GM21723 (cell line): ENCODE data around the gene EFCAB14.
"Not testable (repeated sequence)": the region's sequence is repeated elsewhere in the genome, so short reads cannot be mapped to it uniquely, and the experiment has no call there.

Experiments used
- ATAC-seq: cut with Tn5 transposase; IDR thresholded peaks from one replicate; pipeline ENCODE4 v1.9.1; 2021; ENCODE audit warnings: mild to moderate bottlenecking, moderate library complexity; ENCODE audit not compliant: unreplicated experiment

The EFCAB14 gene

GRCh38 chr1:46718727-46719622 lies at the start of gene EFCAB14:
Gene EFCAB14, minus strand, starts transcription at chr1:46719114. Its CDS starts 1,027 bp downstream, at chr1:46718087.
- peak; percentile 96 for ATAC-seq

- no peak for ATAC-seq
Observed at GRCh38 chr1:46768445-46768844, 49.5 kb upstream of the EFCAB14 start.

- no peak for ATAC-seq
Observed at GRCh38 chr1:46767649-46768282, 48.9 kb upstream of the EFCAB14 start.

GRCh38 chr1:46764402-46764801 lies 45.5 kb upstream of the EFCAB14 start:
- ATAC-seq: no peak

- no peak for ATAC-seq
Observed at GRCh38 chr1:46761740-46762139, 42.8 kb upstream of the EFCAB14 start.

GRCh38 chr1:46760558-46761166 lies 41.7 kb upstream of the EFCAB14 start:
- ATAC-seq: no peak

GRCh38 chr1:46757956-46758528 lies 39.1 kb upstream of the EFCAB14 start:
- no peak for ATAC-seq

GRCh38 chr1:46757247-46757955 lies 38.5 kb upstream of the EFCAB14 start:
- ATAC-seq: no peak

- ATAC-seq: no peak
Observed at GRCh38 chr1:46755121-46755520, 36.2 kb upstream of the EFCAB14 start.

- not testable (repeated sequence) for ATAC-seq
Observed at GRCh38 chr1:46754707-46755106, 35.8 kb upstream of the EFCAB14 start.

- ATAC-seq: no peak
Observed at GRCh38 chr1:46753985-46754384, 35.1 kb upstream of the EFCAB14 start.

GRCh38 chr1:46749921-46750404 lies 31.0 kb upstream of the EFCAB14 start:
- ATAC-seq: no peak

GRCh38 chr1:46749404-46749803 lies 30.5 kb upstream of the EFCAB14 start:
- no peak for ATAC-seq

GRCh38 chr1:46747683-46748288 lies 28.9 kb upstream of the EFCAB14 start:
- ATAC-seq: no peak

GRCh38 chr1:46742069-46742468 lies 23.2 kb upstream of the EFCAB14 start:
- ATAC-seq: no peak

- no peak for ATAC-seq
Observed at GRCh38 chr1:46735708-46736324, 16.9 kb upstream of the EFCAB14 start.

- not testable (repeated sequence) for ATAC-seq
Observed at GRCh38 chr1:46728327-46728873, 9.5 kb upstream of the EFCAB14 start.

GRCh38 chr1:46725736-46726108 lies 6.8 kb upstream of the EFCAB14 start:
- ATAC-seq: no peak

GRCh38 chr1:46724991-46725735 lies 6.2 kb upstream of the EFCAB14 start:
- peak; percentile 73 for ATAC-seq
